ENCODE measurements around the gene PPP2R5C.
A peak's percentile ranks its signal among the peaks of the same experiment; 100 is the strongest.
"Not testable (repeated sequence)": the region's sequence is repeated elsewhere in the genome, so short reads cannot be mapped to it uniquely, and the experiment has no call there.

The PPP2R5C gene

GRCh38 chr14:101783260-101784016, 21.9 kb downstream of the PPP2R5C start:
- no peak for FAIRE-seq

- FAIRE-seq = no peak
Measured at GRCh38 chr14:101784631-101785030, 23.1 kb downstream of the PPP2R5C start.

GRCh38 chr14:101788016-101788635, 26.6 kb downstream of the PPP2R5C start:
- no peak for FAIRE-seq

GRCh38 chr14:101789222-101789621, 27.7 kb downstream of the PPP2R5C start:
- no peak for FAIRE-seq

- FAIRE-seq = no peak
Measured at GRCh38 chr14:101790232-101790631, 28.7 kb downstream of the PPP2R5C start.

- FAIRE-seq = no peak
Measured at GRCh38 chr14:101791919-101792572, 30.5 kb downstream of the PPP2R5C start.

- FAIRE-seq = no peak
Measured at GRCh38 chr14:101796016-101796415, 34.5 kb downstream of the PPP2R5C start.

GRCh38 chr14:101796479-101796878, 35.0 kb downstream of the PPP2R5C start:
- no peak for FAIRE-seq

GRCh38 chr14:101797856-101798255, 36.3 kb downstream of the PPP2R5C start:
- FAIRE-seq = no peak

- FAIRE-seq = not testable (repeated sequence)
Measured at GRCh38 chr14:101804373-101804772, 42.9 kb downstream of the PPP2R5C start.

- not testable (repeated sequence) for FAIRE-seq
Measured at GRCh38 chr14:101806252-101806651, 44.7 kb downstream of the PPP2R5C start.

GRCh38 chr14:101808020-101808641, 46.6 kb downstream of the PPP2R5C start:
- FAIRE-seq = no peak

- no peak for FAIRE-seq
Measured at GRCh38 chr14:101808894-101809670, 47.6 kb downstream of the PPP2R5C start.

- FAIRE-seq = peak; percentile 97
Measured at GRCh38 chr14:101809671-101810514, 48.4 kb downstream of the PPP2R5C start.

GRCh38 chr14:101810897-101811621, 49.5 kb downstream of the PPP2R5C start:
- no peak for FAIRE-seq

GRCh38 chr14:101812071-101812470, 50.6 kb downstream of the PPP2R5C start:
- FAIRE-seq = no peak

GRCh38 chr14:101813171-101813759, 51.8 kb downstream of the PPP2R5C start:
- no peak for FAIRE-seq

- no peak for FAIRE-seq
Measured at GRCh38 chr14:101813833-101814232, 52.3 kb downstream of the PPP2R5C start.

- no peak for FAIRE-seq
Measured at GRCh38 chr14:101814934-101815333, 53.4 kb downstream of the PPP2R5C start.

- FAIRE-seq = no peak
Measured at GRCh38 chr14:101815994-101816393, 54.5 kb downstream of the PPP2R5C start.
